GM21515 (cell line): ENCODE results near the gene SMAD1.
A peak's percentile ranks its signal among the peaks of the same experiment; 100 is the strongest.

Source experiments
- ATAC-seq: cut with Tn5 transposase; IDR thresholded peaks from one replicate; pipeline ENCODE4 v1.9.1; 2021; ENCODE audit not compliant: unreplicated experiment

The SMAD1 gene

GRCh38 chr4:145481164-145481941 lies at the start of gene SMAD1:
Gene SMAD1, plus strand, starts transcription at chr4:145481853. Its CDS starts 32,761 bp downstream, at chr4:145514614.
- ATAC-seq, result peak; percentile 38

GRCh38 chr4:145433684-145434083 lies 48.0 kb upstream of the SMAD1 start:
- no peak for ATAC-seq

- ATAC-seq, result no peak
Observed at GRCh38 chr4:145435646-145436045, 46.0 kb upstream of the SMAD1 start.

GRCh38 chr4:145436114-145436513 lies 45.5 kb upstream of the SMAD1 start:
- no peak for ATAC-seq

- no peak for ATAC-seq
Observed at GRCh38 chr4:145436796-145437195, 44.9 kb upstream of the SMAD1 start.

- no peak for ATAC-seq
Observed at GRCh38 chr4:145437466-145437865, 44.2 kb upstream of the SMAD1 start.

GRCh38 chr4:145438298-145438697 lies 43.4 kb upstream of the SMAD1 start:
- ATAC-seq, result no peak

- no peak for ATAC-seq
Observed at GRCh38 chr4:145440292-145441007, 41.2 kb upstream of the SMAD1 start.

- ATAC-seq, result no peak
Observed at GRCh38 chr4:145446184-145446583, 35.5 kb upstream of the SMAD1 start.

GRCh38 chr4:145451895-145452294 lies 29.8 kb upstream of the SMAD1 start:
- ATAC-seq, result no peak

GRCh38 chr4:145452447-145453162 lies 29.0 kb upstream of the SMAD1 start:
- ATAC-seq, result no peak

GRCh38 chr4:145453163-145453520 lies 28.5 kb upstream of the SMAD1 start:
- ATAC-seq, result no peak

GRCh38 chr4:145473203-145473602 lies 8.4 kb upstream of the SMAD1 start:
- ATAC-seq, result no peak

GRCh38 chr4:145480257-145480656 lies 1.4 kb upstream of the SMAD1 start:
- no peak for ATAC-seq

GRCh38 chr4:145481942-145482208 lies 222 bp downstream of the SMAD1 start:
- peak; percentile 16 for ATAC-seq

GRCh38 chr4:145482209-145483037 lies 770 bp downstream of the SMAD1 start:
- ATAC-seq, result peak; percentile 41

GRCh38 chr4:145483514-145483913 lies 1.9 kb downstream of the SMAD1 start:
- ATAC-seq, result no peak

GRCh38 chr4:145484225-145484846 lies 2.7 kb downstream of the SMAD1 start:
- ATAC-seq, result no peak

GRCh38 chr4:145485120-145485519 lies 3.5 kb downstream of the SMAD1 start:
- no peak for ATAC-seq

GRCh38 chr4:145486603-145487002 lies 5.0 kb downstream of the SMAD1 start:
- ATAC-seq, result no peak

GRCh38 chr4:145487631-145488030 lies 6.0 kb downstream of the SMAD1 start:
- ATAC-seq, result peak; percentile 96
